IgD-negative memory B cell (primary cell): ENCODE measurements around the gene SORL1. TPM values are rescaled to one million over a fixed set of nuclear protein-coding genes. Genes with fewer than 3 reads are reported as not detected.

Experiments
- H3K27ac Mint-ChIP-seq, 3 donors: one replicate each; pipeline ENCODE4 v1.8.0; 2020 to 2022; ENCODE audit warnings: mild to moderate bottlenecking in 3 of 3, mixed read lengths in 3 of 3, moderate library complexity in 1 of 3
- H3K27me3 Mint-ChIP-seq: one replicate; pipeline ENCODE4 v1.8.0; 2021; ENCODE audit warnings: mixed read lengths
- H3K36me3 Mint-ChIP-seq: one replicate; pipeline ENCODE4 v1.8.0; 2020; ENCODE audit warnings: mild to moderate bottlenecking, mixed read lengths
- H3K4me1 Mint-ChIP-seq, 3 donors: one replicate each; pipeline ENCODE4 v1.8.0; 2020 to 2022; ENCODE audit warnings: mixed read lengths in 3 of 3, mild to moderate bottlenecking in 1 of 3
- H3K4me3 Mint-ChIP-seq, 4 donors: one replicate each; pipeline ENCODE4 v1.8.0; 2020 to 2022; ENCODE audit warnings: mild to moderate bottlenecking in 4 of 4, mixed read lengths in 4 of 4, moderate library complexity in 3 of 4
- H3K9me3 Mint-ChIP-seq, 3 donors: one replicate each; pipeline ENCODE4 v1.8.0; 2020 to 2021; ENCODE audit warnings: mixed read lengths in 3 of 3, mild to moderate bottlenecking in 1 of 3
- polyA plus RNA-seq: library from polyadenylated mRNA; unstranded; fragments of 300-500 nt; fragmentation: Illumina TruSeq; gene quantifications from one replicate; pipeline ENCODE4 v1.2.3, GENCODE V29; 2021

SORL1 gene
- polyA plus RNA-seq, 1 donor from 2014 or later: 25.8 TPM

DNA sequence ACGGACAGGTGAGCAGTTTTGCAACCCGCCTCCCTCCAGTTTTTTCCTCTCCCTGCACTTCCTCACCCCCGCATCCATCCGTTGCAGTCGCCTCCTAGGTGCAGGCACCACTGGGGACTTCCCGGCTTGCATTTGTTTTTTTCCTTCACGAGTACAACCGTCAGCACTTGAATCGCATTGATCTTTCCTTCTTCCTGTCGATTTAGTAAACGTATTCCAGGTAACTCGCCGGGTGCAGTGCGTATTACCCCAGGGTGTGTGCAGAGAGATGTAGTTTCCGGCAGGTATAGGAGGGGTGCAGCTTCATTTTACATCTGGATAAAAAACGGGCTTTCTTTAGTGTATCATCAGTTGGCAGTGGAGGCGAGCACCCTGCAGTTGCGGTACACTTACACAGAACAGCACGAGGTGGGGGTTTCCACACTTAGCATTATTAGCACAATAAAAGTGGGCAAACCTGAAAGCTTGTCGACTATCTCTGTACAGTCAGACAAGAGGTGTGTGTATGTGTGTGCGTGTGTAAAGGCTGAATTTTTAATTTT lies 566 bp downstream of the SORL1 start, which contains the start of gene SORL1-AS1:
TSS of gene SORL1-AS1 (minus strand) at position 359 of the 542 bp plus-strand sequence.
- Mint-ChIP-seq H3K9me3 (no peaks in the 10 kb centered on the region), H3K4me3 (peak within 1 kb of the TSS; percentile 91 to 94 (median 93)), H3K27me3 (peaks cover 19% of the 10 kb centered on the region), H3K27ac (peak within 1 kb of the TSS; percentile 89 to 96 (median 89)), H3K4me1 (peaks cover 23 to 57% (median 42%) of the 10 kb centered on the region in 3 donors), H3K36me3 (peaks cover 1% of the 10 kb centered on the region)

DNA sequence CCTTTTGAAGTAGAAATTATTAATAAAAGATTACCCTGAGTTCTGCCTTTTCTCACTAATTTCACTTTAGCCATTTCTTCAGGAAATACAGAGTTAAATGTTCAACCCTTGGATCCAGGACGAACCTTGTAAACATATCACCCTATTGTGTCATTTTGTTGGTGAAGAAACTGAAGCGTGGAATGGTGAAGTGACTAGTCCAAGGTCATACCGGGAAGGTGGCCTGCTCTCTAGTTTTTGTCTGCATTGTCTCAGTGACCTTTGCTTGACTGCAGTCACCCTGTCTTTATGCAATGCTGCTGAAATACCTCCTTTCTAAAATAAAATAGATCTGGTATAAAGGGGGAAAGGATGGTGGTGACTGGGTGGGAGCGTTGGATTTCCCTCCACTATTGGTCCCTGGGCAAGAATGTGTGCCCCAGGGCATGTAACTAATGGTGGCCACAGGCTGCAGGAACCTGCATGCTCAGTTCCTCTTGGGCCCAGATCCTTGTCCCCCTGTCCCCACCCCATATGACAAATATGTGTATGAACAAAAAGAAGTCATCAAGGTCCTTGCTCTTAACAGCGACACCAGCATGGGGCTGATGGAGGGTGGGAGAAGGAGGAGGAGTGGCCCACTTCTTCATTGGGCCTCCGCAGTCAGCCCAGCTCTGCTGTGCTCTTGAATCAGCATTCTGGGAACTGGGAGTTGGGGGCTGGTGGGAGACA lies 1.6 kb downstream of the SORL1 start:
- H3K36me3 Mint-ChIP-seq: peaks cover 1% of the 10 kb centered on the region
- H3K4me1 Mint-ChIP-seq: peaks cover 18 to 47% (median 33%) of the 10 kb centered on the region in 3 donors
- H3K9me3 Mint-ChIP-seq: no peaks in the 10 kb centered on the region

DNA sequence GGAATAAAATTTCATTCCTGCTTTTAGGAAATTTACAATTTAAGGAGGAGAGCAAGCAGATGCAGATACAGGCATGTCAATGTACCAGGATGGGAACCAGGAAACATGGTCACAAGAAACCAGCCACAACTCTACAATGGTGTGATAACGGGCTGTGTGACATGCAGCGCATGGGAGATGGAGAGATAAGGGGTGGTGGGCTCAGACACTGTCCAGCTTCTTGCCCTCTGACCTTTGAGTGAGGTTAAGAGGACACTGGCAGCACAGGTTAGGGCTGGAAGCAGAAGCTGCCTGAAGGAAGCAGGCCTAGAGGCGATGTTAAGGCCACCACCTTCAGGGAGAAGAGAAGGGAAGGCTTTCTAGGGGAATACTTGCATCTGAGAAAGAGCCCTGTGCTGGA lies 3.0 kb downstream of the SORL1 start:
- Mint-ChIP-seq H3K4me3 (peak overlapping the region in 1 of 4 donors; percentile 89), H3K9me3 (no peaks in the 10 kb centered on the region), H3K36me3 (no peaks in the 10 kb centered on the region), H3K27ac (peak overlapping the region in 1 of 3 donors; percentile 54), H3K4me1 (peaks cover 12 to 37% (median 25%) of the 10 kb centered on the region in 3 donors), H3K27me3 (peaks cover 11% of the 10 kb centered on the region)

More for the DNA sequence above, 1.6 kb downstream of the SORL1 start:
- peak overlapping the region; percentile 69 to 94 (median 89) for H3K4me3 Mint-ChIP-seq
- H3K27me3 Mint-ChIP-seq: peaks cover 19% of the 10 kb centered on the region
- peak overlapping the region; percentile 27 to 54 (median 47) for H3K27ac Mint-ChIP-seq

DNA sequence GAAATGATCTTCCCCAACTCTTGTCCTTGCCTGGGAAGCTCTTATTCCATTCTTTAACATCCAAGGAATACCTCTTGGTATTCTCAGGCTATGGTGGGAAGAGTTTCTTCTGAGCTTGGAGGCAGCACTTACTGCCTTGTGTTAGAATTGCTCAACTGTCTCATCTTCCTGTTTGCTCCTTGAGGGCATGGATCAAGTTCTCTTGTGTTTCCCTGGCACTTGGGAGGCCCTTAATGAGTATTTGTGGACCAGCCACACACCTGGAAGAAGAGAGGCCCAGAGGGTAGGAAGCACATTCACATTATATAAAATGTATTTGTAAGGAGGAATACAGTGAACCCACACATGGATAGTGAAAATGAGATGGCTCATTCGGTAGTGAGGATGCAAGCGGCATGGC lies 4.0 kb downstream of the SORL1 start:
- Mint-ChIP-seq H3K4me1 (peaks cover 8 to 31% (median 18%) of the 10 kb centered on the region in 3 donors), H3K36me3 (no peaks in the 10 kb centered on the region), H3K27ac (peak overlapping the region in 1 of 3 donors; percentile 47), H3K27me3 (peaks cover 5% of the 10 kb centered on the region), H3K4me3 (peak overlapping the region in 1 of 4 donors; percentile 8), H3K9me3 (no peaks in the 10 kb centered on the region)

DNA sequence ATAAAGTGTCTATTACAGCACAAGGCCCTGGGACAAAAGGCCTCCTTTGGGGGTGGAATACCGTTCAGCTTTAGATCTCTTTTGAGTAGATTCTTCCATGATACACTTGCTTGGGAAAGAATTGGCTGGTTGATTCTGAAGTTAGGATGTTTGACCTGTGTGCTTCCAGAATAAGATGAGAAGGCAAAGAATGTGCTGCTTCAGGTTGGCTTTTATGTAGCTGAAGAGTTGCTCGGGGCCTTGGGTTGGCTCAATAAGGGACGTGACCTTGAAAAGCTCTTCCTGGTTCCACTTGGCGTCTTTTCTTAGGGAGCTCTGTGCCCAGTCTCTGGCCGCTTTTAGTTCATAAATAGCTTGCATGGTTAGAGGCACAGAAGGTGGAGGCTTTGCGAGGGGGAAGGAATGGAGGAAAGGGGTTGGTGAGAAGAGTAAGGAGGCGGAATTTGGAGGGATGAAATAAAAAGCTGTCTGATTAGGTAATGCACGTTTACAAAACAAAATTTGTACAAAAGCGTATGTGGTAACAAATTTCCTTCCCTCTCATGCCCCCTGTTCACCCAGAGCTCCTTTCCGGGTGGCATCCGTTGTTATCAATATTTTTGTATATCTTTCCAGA lies 4.8 kb downstream of the SORL1 start:
- H3K36me3 Mint-ChIP-seq: no peaks in the 10 kb centered on the region
- H3K4me3 Mint-ChIP-seq: no peak overlapping the region
- no peaks in the 10 kb centered on the region for H3K9me3 Mint-ChIP-seq
- peaks cover 3% of the 10 kb centered on the region for H3K27me3 Mint-ChIP-seq
- peak overlapping the region in 1 of 3 donors; percentile 1 for H3K27ac Mint-ChIP-seq
- peaks cover 12 to 29% (median 18%) of the 10 kb centered on the region in 3 donors for H3K4me1 Mint-ChIP-seq

DNA sequence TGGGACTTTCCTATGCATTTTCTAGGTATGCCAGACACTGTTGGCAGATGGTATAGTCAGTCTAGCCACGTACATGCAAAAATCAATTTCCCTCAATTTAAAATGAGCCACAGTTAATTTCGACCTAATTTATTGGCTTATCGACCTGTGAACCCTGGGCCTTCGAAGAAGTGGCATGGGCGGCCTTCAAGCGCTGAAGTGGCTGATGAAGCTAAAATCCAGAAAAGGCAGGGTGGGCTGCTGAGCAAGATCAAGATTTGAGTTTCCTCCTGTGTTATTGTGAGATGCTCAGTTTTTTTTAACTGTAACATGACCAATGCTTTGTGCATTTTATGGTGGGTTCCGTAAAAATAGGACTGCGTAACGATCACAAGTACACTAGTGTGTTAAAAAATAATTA lies 6.4 kb downstream of the SORL1 start:
- Mint-ChIP-seq H3K4me1 (peaks cover 20 to 37% (median 26%) of the 10 kb centered on the region in 3 donors), H3K27ac (no peak overlapping the region), H3K4me3 (no peak overlapping the region), H3K9me3 (no peaks in the 10 kb centered on the region), H3K36me3 (no peaks in the 10 kb centered on the region), H3K27me3 (no peaks in the 10 kb centered on the region)

DNA sequence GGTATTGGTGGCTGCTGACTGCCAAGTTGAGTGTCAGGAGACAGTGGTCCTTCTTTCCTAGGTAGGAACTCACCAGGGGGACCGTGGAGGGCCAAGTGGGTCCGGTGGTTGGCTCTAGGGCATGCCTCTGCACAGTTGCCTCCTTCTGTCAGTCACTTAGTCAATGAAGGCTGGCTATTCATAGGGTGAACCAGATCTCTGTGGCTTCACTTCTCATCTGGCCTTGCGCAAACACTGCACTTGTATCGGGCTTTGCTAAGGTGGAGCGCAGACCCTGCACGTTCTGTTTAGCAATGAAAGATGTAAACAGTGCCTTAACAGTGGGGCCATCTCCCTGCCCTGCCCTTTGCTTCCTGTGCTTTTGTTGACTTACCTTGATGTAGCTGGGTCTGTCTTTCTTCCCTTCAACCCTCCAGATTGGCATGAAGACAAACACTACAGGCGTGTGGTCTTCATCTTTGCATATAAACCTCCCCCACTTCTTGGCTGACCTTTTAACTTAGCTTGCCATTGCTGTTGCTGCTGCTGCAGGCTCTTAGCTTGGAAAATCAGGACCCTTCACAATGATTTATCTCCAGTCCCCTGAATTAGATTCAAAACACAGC lies 7.4 kb downstream of the SORL1 start:
- no peak overlapping the region for H3K4me3 Mint-ChIP-seq
- no peak overlapping the region for H3K27ac Mint-ChIP-seq
- no peaks in the 10 kb centered on the region for H3K36me3 Mint-ChIP-seq
- peaks cover 4% of the 10 kb centered on the region for H3K27me3 Mint-ChIP-seq
- H3K4me1 Mint-ChIP-seq: peaks cover 25 to 38% (median 30%) of the 10 kb centered on the region in 3 donors
- H3K9me3 Mint-ChIP-seq: no peaks in the 10 kb centered on the region

DNA sequence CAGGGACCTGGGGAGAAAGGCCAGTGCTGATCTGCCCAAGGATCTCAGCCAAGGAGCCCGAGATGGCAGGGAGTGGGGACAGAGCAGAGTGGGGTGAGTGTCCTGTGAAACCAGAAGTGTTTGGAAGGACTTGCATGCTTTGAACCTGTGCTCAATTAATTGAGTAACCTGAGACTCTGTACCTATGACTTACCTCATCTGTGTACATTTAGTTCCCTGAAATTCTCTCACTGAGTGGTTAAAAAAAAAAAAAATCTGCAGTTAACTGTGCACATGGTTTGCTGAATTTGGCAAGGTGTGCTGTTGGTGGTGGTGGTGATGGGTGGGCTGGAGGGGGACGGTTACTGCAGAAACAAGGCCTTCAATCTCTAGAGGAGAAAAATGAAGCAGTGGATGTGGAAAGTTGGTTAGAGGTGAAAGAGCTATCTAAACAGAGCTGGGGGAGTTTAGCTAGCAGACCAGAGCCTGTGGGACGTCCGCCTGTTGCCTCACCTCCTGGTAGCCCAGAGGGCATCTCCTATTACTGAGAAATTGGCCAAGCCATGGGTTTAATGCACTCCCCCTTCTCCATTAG lies 8.9 kb downstream of the SORL1 start:
- Mint-ChIP-seq H3K27ac (peak overlapping the region in 1 of 3 donors; percentile 30), H3K27me3 (peaks cover 6% of the 10 kb centered on the region), H3K4me1 (peaks cover 29 to 45% (median 38%) of the 10 kb centered on the region in 3 donors), H3K9me3 (no peaks in the 10 kb centered on the region), H3K4me3 (peak overlapping the region in 1 of 4 donors; percentile 28), H3K36me3 (no peaks in the 10 kb centered on the region)

DNA sequence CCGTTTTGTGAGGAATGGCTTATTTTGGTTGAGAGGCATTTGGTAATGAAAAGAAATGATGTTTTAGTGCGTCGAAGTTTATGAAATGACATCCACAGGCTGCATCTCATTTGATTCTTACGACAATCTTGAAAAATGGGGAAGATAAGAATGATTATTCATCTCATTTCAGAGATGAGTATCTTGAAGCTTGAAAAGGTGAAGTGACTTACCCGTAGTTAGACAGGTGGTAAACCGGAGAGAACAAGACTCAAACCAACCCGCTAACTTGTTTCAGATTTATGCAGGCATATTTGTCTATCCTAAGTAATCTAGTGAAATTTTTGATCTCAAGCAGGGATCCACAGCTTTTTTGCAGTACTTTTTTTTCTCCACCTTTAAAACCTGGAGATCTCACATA lies 9.7 kb downstream of the SORL1 start:
- Mint-ChIP-seq H3K27me3 (peaks cover 10% of the 10 kb centered on the region), H3K4me3 (peak overlapping the region in 2 of 4 donors; percentile 2 to 3), H3K9me3 (no peaks in the 10 kb centered on the region), H3K4me1 (peaks cover 33 to 50% (median 45%) of the 10 kb centered on the region in 3 donors), H3K27ac (peak overlapping the region in 2 of 3 donors; percentile 2 to 71), H3K36me3 (no peaks in the 10 kb centered on the region)

DNA sequence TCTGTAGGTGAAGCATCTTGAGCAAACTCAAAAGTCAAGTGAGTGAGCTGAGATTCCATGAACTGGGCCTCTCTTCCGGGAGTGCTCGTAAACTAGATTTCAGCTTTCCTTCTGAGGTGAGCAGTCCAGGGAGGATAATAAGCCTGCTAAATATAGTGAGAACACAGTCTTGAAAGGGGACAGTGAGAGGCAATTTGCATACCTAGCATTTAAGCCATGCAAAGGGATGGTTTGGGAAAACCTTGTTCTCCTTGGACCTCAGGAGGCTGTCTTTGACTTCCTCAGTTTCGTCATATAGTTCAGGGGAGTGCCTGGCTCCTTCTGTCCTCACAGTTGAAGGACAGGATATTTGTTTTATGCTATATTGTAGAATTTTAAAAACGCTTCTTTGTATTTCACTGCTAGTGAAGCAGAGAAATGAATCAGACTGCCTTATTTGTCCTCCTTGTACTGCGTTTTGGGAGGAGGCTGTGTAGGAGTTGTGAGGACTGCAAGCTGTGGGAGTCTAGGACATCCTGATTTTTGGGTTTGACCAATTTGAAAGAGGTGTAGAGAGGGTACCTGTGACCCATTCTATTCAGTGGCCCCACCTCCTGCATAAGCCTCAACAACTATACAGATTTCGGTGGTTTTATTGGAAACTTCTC lies 11.7 kb downstream of the SORL1 start:
- H3K27me3 Mint-ChIP-seq: peaks cover 21% of the 10 kb centered on the region
- H3K36me3 Mint-ChIP-seq: no peaks in the 10 kb centered on the region
- no peaks in the 10 kb centered on the region for H3K9me3 Mint-ChIP-seq
- H3K4me3 Mint-ChIP-seq: peak overlapping the region in 3 of 4 donors; percentile 8 to 41 (median 25)
- no peak overlapping the region for H3K27ac Mint-ChIP-seq
- H3K4me1 Mint-ChIP-seq: peaks cover 40 to 64% (median 54%) of the 10 kb centered on the region in 3 donors

DNA sequence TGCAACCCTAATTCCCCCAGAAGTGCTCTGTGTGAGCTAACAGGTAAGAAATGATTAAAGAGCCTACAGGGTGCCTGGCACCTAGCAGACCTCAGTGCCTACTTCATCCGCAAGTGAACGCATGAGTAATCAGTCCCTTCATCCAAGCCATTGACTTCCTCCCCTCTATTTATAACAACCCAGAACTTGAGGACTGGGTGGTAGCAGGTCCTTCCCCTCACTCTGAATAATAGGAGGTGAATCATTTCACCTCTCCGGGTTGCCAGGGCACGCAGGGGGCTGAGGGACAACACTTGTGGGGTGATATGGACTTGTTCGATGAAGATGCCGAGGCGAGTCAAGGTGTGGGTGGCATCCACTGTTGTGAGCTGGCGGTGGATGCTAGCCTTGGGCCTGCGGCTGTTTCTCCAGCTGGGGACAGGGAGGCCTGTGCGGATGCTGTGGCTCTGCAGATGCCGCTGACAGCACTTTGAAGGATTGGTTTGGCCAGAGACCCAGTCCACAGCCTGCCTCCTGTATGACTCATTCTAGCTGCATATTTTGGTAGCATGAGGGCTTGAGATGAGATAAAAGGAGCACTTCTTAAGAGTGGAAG lies 12.3 kb downstream of the SORL1 start:
- no peaks in the 10 kb centered on the region for H3K36me3 Mint-ChIP-seq
- no peak overlapping the region for H3K27ac Mint-ChIP-seq
- H3K27me3 Mint-ChIP-seq: peaks cover 24% of the 10 kb centered on the region
- H3K9me3 Mint-ChIP-seq: no peaks in the 10 kb centered on the region
- H3K4me1 Mint-ChIP-seq: peaks cover 42 to 64% (median 55%) of the 10 kb centered on the region in 3 donors
- peak overlapping the region in 1 of 4 donors; percentile 8 for H3K4me3 Mint-ChIP-seq

DNA sequence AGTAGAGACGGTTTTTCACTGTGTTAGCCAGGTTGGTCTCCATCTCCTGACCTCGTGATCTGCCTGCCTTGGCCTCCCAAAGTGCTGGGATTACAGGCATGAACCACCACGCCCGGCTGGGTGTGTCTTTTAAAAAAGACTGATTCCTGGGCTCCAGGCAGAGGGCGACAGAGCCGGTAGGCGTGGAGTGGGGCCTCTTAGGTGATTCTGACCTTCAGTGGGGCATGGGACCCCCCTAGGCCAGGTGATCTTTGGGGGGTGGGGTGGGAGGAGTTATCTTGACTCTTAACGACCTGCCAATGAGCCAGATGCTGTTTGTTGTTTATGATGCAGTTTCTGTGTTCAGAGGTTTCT lies 13.6 kb downstream of the SORL1 start:
- Mint-ChIP-seq H3K27me3 (peaks cover 24% of the 10 kb centered on the region), H3K36me3 (peaks cover 3% of the 10 kb centered on the region), H3K4me1 (peaks cover 48 to 62% (median 56%) of the 10 kb centered on the region in 3 donors), H3K27ac (peak overlapping the region in 1 of 3 donors; percentile 34), H3K4me3 (peak overlapping the region in 3 of 4 donors; percentile 40 to 89 (median 48)), H3K9me3 (no peaks in the 10 kb centered on the region)

DNA sequence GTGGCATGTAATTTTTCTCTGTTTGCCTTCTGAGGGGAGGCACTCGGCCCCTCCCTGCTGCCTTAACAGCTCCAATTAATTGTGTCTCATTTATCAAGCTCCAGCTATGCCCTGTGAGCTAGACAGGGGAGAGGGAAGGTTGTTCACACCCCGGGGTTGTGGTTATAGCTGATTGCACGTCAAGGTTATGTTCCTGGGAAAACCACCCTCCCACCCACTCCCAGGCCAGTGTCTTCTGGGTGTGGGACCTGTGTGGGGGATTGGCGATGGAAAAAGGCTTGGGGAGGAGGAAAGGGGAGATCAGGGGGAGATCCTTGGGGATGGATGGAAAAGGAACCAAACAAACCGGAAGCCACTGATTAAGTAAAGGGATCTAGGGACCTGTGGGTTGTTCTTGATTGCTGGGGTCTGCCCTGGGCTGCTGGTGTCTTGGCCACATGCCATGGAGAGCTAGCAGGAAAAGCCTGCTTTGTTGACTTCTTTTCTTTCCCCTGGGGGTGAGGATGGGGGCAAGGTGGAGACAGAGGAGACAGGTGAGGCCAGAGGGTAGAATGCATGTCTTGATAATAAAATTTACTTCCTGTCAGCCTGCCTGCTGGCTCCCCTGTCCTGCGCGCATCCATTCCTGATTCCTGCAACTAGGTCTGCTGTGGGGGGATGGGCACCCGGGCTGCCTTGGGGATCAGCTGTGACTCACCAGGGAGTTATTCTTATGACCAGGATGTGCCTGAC lies 14.1 kb downstream of the SORL1 start:
- Mint-ChIP-seq H3K27me3 (peaks cover 24% of the 10 kb centered on the region), H3K27ac (peak overlapping the region in 2 of 3 donors; percentile 25 to 34), H3K4me3 (peak overlapping the region; percentile 48 to 89 (median 62)), H3K36me3 (peaks cover 3% of the 10 kb centered on the region), H3K9me3 (no peaks in the 10 kb centered on the region), H3K4me1 (peaks cover 48 to 60% (median 52%) of the 10 kb centered on the region in 3 donors)
